GM21717 (cell line): ENCODE results near the gene CXCL13.
"Not testable (repeated sequence)": the region's sequence is repeated elsewhere in the genome, so short reads cannot be mapped to it uniquely, and the experiment has no call there.

Experiments
- ATAC-seq: cut with Tn5 transposase; IDR thresholded peaks from one replicate; pipeline ENCODE4 v1.9.1; 2021; ENCODE audit warnings: mild to moderate bottlenecking, moderate library complexity; ENCODE audit not compliant: unreplicated experiment

Gene CXCL13

DNA sequence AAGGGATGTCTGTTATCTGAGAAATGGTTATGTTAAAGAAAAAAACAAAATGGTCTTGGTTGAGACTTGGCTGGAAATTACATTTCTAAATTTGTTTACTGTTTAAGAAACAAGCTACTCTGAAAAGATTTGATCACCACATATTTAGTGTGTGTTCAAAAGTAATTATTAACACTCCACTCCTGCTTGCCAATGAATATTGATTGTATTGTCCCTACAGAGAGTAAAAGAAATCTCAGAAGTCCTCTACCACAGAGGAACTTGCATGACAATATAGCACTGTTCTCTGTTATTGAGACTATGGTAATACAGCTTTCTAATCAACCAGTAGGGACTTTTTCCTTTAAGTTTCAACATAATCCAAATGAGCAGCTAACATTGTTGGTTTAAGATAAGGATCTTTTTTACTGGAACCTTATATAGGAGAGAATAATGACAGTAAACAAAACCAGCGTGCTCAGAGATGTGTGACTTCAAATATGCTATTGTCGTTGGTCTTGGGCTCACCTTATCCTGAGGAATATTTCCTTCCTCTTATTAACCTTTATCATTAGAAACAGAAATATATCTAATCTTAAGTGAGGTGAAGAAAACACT lies 47.6 kb downstream of the CXCL13 start:
- ATAC-seq = no peak

DNA sequence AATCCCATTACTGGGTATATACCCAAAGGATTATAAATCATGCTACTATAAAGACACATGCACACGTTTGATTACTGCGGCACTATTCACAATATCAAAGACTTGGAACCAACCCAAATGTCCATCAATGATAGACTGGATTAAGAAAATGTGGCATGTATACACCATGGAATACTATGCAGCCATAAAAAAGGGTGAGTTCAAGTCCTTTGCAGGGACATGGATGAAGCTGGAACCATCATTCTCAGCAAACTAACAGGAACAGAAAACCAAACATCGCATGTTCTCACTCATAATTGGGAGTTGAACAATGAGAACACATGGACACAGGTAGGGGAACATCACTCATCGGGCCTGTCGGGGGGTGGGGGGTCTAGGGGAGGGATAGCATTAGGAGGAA lies 54.7 kb downstream of the CXCL13 start:
- ATAC-seq = not testable (repeated sequence)
